Spleen (tissue), 7 donors: ENCODE results near the gene SORBS1.

ENCODE experiments used
- POLR2A ChIP-seq, 3 donors: fragments of 450-650 bp; IDR thresholded peaks; one replicate each; pipeline ENCODE4 v1.5.1; 2017; ENCODE audit warnings: antibody characterized with exemption in 3 of 3, mild to moderate bottlenecking in 1 of 3
- TF ChIP-seq, protein P1 (sequence below), 11 experiments: fragments of 200-600 bp in 7 of 11; fragments of 450-650 bp in 4 of 11; sonication (generic) in 4 of 11; IDR thresholded peaks in 8 of 11; conservative IDR thresholded peaks in 3 of 11; 1 replicate in 7 of 11; 2 replicates in 4 of 11; pipeline versions ENCODE4 v1.4.0 to v1.8.0; 2016 to 2021; ENCODE audit warnings: antibody characterized with exemption in 11 of 11, inconsistent platforms in 4 of 11, mild to moderate bottlenecking in 1 of 11
- donor health status: DM: no; HTN: no; CAD: no; lungs with moderate emphysema.
- donor health status: DM: no; HTN: no; CAD: no.
- donor health status: DM: no; HTN: no; CAD: no.

DNA sequence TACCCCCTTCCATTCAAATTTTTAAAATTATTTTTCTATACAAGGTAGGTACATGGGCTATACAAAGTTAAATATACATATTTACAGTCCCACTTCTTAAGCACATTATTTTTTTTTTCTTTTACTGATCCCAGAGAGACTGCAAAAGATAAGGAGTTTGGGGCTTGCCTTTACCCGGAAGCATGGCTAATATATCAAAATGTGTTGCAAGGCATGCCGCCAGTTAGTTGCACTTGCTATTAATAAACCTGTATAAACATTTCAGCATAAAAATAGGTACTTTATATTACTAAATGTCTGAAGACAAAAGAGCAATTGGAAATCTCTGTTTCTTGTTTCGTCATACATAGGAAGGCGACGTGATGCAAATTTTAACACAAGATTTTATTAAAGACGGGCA is 248.9 kb downstream of the SORBS1 start:
- TF ChIP-seq, protein P1, sequence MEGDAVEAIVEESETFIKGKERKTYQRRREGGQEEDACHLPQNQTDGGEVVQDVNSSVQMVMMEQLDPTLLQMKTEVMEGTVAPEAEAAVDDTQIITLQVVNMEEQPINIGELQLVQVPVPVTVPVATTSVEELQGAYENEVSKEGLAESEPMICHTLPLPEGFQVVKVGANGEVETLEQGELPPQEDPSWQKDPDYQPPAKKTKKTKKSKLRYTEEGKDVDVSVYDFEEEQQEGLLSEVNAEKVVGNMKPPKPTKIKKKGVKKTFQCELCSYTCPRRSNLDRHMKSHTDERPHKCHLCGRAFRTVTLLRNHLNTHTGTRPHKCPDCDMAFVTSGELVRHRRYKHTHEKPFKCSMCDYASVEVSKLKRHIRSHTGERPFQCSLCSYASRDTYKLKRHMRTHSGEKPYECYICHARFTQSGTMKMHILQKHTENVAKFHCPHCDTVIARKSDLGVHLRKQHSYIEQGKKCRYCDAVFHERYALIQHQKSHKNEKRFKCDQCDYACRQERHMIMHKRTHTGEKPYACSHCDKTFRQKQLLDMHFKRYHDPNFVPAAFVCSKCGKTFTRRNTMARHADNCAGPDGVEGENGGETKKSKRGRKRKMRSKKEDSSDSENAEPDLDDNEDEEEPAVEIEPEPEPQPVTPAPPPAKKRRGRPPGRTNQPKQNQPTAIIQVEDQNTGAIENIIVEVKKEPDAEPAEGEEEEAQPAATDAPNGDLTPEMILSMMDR (IDR thresholded peaks at IDR 0.05 in 8 of 11, conservative IDR thresholded peaks at IDR 0.05 in 3 of 11): no peak
- no peak for TF ChIP-seq POLR2A (IDR thresholded peaks at IDR 0.05)
